SKM-1 treated with dmso at 0.1 percent for 144 hours (cell line): ENCODE data around the gene ZBTB2.
"Not testable (repeated sequence)": the region's sequence is repeated elsewhere in the genome, so short reads cannot be mapped to it uniquely, and the experiment has no call there.

ENCODE experiments used
- DNase-seq: peaks from one replicate; lab custom pipeline; 2025; ENCODE audit not compliant: unreplicated experiment; lab: John Stamatoyannopoulos, UW

The ZBTB2 gene

DNA sequence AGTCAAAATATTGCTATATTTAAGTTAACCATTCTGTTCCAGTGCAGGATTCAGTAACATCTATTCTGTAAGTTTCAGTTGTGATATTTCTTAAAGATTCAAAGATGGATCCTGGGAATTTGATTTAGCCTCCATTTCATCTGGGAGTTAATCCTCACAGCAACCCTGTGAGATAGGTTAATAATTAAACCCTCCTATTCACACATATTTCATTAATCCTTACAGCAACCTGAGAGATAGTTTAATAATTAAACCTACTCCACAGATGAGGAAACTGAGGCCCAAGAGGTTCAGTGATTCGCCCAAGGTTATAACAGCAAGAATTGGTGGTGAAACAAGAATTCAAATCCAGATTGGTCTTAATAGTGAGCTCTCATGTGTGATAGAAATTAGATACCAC is 10.9 kb upstream of the ZBTB2 start:
- DNase-seq: no peak

DNA sequence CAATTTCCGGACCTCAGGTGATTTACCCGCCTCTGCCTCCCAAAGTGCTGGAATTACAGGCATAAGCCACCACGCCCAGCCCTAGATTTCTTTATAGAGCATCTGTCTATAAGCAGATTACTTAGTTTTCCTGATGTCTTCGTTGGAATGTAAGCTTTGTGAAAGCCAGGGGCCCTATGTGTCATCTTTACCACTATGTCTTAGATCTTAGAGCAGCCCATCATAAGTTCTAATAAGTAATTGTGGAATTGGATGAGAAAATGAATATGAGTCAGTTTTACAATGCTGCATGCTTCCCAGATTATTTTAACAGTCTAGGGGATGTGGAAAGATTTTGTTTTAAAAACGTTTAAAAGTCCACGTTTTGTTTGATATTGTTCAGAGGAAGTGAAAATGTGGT is 9.1 kb upstream of the ZBTB2 start:
- no peak for DNase-seq

DNA sequence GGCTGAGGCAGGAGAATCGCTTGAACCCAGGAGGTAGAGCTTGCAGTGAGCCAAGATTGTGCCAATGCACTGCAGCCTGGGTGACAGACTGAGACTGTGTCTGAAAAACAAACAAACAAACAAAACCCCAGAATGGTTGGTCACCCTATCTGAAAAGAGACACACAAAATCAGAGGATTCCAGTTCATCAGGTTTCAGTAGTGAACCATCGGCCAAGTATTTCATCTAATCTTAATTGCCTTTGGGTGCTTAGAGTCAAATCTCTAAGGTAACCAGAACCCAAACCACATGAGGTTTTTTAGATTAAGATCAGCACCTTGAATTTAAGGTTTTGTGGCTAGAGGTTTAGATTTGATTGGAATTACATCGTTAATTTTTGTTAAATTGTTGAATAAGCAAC is 8.3 kb upstream of the ZBTB2 start:
- no peak for DNase-seq

DNA sequence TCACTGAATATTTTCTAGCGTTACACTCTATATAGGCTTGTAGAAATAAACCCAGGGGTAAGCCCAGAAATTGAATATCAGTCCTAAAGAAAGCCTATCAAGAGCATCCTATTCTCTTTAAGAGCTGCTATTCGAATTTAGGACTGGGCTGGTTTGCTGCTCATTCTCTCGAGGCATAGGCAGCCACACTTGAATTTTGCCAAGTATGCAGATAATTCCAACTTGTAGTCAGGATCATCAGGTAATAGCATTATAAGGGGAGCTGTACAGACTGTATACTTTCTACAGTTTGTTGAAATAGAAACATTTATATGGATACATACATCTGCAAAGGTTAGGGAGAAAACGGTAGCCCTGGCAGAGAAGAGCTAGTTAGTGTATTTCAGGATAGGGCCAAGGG is 2.1 kb upstream of the ZBTB2 start:
- no peak for DNase-seq

DNA sequence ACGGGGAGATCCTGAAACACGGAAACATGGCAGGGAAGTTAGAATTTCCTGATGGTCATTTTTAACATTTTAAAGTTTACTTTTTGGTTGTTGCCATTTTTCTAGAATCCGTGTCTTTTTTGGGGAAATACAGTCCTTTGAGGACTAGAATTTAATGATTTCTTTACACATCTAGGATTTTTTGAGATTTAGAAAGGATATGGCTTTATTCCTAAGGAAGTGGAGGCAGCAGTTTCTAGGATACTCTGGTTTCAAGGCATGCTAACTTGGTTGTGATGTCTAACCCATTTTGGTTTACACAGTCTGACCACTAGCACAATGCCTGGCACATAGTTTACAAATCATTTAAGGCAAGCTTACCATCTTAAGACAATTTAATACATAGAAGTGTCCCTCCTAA is 1.1 kb upstream of the ZBTB2 start:
- no peak for DNase-seq

DNA sequence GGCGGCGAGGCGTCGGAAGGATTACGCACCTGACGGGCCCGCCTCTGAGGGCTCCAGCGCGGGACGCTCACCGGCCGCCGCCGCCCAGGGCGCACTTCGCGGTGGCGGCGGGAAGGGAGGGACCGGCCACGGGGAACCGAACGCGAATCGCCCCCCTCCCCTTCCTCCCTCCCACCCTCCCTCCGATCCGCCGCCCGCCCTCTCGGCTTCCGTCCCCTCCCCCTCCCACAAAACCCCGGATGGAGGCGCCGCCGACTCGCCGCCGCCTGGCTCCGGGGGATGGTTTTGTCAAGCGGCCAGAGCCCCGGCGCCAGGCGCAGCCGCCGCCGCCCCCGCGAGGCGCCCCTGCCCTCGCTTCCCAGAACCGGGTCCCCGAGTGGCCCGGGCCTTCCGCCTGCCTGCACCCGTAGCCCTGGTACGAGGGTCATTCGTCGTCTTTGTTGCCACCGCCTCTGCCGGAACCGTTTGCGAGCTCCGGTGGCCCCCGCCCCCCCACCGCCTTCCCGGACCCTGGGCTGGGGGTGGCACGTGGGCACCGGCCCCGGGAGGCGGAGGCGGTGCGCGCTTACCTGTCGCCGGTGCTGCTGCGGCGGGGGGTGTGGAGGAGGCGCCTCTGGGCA is 398 bp downstream of the ZBTB2 start:
- DNase-seq: peak; percentile 44

DNA sequence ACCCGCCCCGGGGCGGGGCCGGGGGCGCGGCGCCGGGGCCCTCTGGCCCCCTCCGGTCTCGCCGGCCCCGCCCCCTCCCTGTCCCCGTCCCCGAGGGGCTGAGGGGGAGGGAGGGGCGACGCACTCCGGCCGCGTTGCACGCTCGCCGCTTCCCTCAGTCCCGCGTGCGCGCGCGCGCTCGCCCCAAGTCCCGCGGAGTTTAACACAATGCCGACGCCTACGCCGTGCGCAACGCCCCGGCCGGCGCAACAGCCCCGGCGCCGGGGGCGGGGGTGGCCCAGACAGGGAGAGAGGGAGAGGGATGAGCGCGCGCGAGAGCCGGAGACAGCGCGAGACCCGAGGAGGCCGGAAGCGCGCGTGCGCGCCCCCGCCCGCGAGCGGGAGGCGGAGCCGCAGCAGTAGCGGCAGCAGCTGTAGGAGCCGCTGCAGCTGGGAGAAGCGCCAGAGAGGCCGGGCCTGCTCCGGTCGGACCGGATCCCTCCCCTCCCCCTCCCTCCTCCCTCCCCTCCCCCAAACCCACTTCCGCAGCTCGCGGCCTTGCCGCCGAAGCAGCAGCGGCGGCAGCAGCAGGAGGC is 996 bp downstream of the ZBTB2 start:
- DNase-seq: peak; percentile 96

DNA sequence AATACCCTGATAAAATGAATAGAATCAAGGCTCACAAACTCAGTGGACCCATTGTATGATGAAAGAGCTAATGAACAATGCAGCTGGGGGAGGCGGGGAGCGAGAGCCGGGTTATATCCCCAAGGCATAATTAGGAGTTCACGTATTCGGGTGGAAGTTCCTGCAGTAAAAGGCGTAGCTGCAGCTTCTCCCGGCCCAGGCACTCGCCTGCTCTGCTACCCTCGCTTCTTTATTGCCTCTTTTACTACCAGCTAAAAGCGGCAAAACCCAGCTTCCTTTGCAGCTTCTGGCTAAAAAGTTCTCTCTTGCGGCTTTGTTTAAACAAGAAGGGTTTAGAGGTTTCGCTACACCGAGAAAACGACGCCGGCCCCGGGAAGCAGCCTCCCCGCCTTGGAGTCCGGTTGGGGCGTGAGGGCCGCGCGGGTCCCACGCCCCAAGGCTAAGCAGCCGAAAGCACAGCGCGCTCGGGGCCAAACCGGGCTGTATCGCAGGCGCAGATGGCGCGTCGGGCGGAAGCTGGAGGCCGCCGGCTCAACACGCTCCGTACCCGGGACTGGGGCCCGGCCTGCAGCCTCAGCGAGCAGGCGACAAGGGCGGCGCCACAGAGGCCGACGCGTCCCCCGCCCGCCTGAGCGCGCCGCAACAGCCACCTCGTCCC is 1.6 kb downstream of the ZBTB2 start:
- peak; percentile 94 for DNase-seq

DNA sequence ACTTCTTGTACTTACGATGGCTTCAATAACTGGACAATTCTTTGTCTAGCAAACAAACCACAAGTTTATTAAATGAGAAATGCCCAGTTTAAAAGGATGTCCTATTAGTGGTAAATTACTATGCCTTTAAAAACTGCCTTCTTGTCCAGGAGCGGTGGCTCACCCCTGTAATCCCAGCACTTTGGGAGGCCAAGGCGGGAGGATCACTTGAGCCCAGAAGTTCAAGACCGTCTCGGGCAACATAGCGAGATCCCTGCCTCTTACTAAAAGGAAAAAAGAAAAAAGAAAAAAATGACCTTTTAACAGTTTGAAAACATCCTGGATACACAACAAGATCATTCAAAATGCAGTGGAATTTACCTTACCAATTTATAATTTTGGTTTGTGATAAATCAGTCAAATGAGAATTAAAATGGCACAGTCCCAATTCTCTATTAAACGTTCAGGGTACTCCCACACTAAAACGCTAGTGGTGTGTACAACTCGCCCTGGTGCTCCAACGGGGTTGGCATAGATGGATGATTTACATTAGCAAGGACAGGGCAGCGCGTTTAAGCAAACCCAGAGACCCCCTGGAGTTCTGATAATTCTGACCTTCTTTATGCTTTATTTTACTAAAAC is 2.3 kb downstream of the ZBTB2 start:
- no peak for DNase-seq

DNA sequence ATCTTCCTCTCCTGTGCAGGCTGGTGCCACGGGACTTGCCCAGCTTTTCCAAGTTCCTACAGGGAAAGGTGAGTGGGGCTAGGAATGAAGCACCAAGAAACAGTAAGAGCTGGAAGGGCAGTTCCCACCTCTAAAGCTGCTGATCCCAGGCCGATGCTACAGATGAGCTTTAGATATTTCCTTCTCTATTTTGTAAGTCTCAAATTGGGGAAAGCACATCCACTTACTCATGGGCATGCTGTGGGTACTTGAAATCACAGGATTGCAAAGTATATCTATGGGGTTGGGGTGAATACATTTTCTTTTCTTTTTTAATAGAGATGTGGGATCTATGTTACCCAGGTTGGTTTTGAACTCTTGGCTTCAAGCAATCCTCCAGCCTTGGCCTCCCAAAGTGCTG is 3.1 kb downstream of the ZBTB2 start:
- no peak for DNase-seq

DNA sequence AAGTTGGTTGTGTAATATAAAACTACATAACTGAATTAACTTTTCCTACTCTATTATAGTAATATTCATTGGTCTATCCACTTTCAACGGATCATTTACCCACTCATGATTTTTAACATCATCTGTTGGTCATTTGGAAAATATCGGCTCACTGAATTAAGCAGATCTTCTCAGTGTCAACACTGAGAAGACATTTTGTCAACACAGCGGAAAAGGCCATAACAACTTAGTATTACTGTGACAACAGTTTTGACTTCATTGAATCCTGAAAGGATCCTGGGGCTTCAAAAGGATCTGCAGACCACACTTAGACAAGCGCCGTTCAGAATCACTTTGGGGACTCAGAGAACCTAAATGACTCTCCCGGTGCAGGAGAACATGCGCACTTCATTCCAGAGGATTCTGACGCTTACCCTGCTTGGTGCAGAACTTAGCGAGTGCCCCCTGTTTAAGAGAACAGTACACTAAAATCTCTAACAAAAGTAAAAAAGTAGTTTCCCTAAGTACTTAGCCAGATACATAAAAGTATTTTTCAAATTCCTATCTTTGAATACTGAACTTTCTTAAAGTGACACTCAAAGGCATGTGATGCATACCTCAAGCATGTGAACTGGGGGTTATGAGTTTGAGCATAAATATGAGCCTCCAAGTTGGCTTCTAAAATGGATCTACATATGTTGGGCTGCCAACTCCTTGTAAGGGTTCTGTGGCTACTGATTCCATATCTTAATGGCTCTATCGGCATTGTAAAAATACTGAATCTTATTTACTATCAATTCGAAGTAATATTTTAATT is 4.0 kb downstream of the ZBTB2 start:
- no peak for DNase-seq

DNA sequence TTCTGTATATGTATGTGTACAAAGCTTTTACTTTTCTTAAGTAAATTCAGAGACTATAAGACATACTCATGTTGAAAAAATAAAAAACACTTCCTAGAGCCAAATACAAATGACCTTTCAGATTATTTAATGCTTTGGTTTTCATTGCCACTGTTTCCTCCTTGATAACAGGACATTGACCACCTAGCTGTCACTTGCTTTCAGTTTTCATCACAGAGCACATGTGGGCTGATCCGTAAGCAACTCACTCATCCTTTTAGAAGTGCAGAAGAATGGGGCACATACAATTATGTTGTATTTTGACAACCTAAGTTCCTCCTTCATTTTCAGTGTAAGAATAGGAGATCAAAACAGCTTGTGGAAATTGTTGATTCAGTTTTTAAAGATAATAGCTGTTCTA is 6.2 kb downstream of the ZBTB2 start:
- no peak for DNase-seq

DNA sequence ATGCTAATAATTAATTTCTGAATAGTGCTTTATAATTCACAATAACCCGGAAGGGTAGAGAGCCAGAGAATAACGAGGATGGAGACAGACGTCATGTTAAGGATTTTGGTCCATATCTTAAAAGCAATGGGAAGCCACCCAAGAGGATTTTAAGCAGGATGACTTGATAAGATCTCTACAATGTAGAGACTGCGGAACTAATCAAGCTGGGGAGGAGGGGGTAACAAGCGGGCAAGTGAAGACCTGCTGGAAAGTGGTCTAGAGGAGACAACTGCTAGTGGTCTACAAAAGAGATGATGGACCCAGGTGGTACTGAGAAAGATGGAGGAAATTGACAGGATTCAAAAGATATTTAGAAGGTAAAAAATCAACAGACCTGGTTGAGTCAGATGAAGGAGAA is 7.2 kb downstream of the ZBTB2 start:
- DNase-seq: no peak

DNA sequence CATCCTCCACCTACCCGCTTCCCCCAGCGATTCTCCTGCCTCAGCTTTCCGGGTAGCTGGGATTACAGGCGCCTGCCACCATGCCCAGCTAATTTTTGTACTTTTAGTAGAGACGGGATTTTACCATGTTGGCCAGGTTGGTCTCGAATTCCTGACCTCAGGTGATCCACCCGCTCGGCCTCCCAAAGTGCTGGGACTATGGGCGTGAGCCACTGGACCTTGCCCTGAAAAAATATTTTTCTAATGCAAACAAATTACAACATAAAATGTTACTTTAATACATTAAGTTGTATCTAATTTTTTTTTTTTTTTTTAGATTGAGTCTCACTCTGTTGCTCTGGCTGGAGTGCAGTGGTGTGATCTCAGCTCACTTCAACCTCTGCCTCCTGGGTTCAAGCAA is 8.7 kb downstream of the ZBTB2 start:
- DNase-seq: not testable (repeated sequence)

DNA sequence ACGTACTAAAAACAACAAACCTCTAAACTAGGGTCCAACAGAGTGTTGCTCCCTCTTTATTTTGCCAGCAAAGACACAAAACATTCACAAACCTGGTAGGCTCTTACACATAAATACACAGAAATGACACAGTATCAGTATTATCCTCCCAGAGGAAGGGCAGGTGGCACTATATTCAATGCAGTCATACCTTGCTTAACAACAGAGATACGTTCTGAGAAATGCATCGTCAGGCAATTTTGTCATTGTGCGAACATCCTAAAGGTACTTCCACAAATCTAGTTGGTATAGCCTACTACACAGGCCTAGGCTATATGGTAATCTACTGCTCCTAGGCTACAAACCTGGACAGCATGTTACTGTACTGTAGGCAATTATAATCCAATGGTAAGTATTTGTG is 9.6 kb downstream of the ZBTB2 start:
- DNase-seq: no peak

DNA sequence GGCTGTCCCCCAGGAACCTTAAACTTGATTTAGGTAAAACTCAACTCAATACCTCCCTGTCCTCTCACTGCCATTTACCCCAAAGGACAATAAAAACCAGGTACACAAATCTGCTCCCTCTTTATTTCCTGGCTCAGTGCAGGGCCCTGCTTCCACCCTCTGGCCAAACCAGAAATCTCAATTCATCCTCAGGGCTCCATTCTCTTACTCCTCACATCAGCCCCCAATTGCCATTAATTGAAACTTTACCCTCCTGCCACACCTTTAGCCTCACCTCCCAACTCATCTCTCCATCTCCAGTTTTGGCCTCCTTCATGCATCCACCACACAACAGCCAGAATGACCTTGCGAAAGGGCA is 10.5 kb downstream of the ZBTB2 start:
- DNase-seq: no peak

DNA sequence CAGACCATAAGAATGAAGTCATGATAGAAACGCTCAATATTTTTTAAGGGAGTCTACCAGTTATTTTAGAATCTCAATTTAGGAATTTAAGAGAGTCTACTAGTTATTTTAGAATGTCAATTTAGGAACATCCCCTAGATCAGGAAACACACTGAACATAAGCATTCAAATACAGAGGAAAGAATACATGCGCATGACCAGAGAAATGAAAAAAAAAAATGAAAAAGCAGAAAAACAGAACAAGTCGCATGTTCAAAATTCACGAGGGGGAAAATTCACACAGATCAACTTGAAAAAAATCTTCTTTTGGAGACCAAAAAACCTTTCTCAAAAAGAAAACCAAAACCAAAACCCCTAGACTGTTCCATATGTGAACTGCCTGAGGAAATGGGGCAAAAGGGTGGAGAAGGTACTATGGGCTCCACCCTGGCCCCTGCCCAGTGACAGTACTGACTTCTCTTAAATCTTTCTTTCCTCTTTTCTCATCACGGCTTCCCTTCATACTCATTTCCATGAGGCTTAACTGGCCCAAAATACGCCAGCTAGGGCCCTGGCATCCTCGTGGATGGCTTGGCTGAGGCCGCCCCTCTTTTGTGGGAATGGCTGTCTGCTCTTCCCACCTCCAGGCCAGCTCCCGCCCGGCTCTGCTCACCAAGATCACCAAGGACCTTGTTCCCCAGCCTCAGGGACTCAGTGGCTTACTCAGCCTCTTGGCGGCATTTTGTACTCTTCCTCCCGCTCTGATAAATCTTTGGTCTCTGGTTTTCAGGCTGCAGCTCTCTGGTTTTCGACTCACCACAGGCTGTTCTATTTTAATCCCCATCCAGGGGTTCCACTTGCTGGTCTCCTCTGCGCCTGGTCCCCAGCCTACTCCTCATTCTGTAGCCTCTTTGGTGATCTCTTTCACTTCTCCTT is 11.2 kb downstream of the ZBTB2 start:
- peak; percentile 26 for DNase-seq

DNA sequence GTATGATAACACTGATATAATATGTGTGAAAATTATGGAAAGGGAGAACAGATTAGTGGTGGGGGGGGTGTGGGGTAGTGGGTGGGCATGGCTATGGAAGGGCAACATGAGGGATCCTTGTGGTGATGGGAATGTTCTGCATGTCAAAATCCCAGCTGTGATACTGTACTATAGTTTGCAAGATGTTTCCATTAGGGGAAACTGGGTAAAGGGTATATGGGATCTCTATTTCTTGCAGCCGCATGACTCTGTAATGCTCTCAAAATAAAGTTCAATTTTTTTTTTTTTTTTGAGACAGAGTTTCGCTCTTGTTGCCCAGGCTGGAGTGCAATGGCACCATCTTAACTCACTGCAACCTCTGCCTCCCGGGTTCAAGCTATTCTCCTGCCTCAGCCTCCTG is 14.3 kb downstream of the ZBTB2 start:
- DNase-seq: no peak

DNA sequence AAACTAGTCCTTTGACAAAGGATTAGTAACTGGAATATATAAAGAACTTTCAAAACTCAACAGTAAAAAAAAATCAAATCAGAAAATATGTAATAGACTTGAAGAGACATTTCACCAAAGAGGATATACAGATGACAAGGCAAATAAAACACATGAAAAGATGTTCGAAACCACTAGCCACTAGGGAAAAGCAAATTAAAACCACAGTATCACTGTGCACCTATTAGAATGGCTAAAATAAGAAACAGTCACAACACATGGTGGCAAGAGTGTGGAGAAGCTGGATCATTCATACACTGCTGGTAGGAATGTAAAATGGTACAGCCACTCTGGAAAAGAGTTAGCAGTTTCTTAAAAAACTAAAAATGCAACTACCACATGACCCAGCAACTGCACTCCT is 14.9 kb downstream of the ZBTB2 start:
- DNase-seq: no peak

DNA sequence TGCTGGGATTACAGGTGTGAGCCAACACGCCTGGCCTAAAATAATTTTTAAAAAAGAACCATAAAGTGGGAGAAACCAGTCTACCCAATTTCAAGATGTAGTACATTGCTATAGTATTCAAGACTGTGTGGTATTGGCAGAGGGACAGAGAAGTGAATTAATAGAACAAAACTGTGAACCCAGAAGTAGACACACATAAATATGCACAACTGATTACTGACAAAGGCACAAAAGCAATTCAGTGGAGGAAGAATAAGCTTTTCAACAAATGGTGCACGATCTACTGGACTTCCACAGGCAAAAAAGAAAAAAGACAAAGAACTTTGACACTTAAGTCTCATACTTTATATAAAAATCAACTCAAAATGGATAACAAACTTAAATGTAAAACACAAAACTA is 15.5 kb downstream of the ZBTB2 start:
- no peak for DNase-seq
